ENCODE results near the gene HSPB6.

HSPB6 gene

GRCh38 chr19:35751839-35752745 is 4.7 kb downstream of the HSPB6 start:
- in situ Hi-C loops (cut with MboI; ENCODE audit: low pct_unique_long_range_greater_than_20kb, low sequenced_read_pairs, unreplicated experiment) = no loop called here
- DNase-seq (ENCODE audit: low spot score) = no peak
- TF ChIP-seq, protein P1, sequence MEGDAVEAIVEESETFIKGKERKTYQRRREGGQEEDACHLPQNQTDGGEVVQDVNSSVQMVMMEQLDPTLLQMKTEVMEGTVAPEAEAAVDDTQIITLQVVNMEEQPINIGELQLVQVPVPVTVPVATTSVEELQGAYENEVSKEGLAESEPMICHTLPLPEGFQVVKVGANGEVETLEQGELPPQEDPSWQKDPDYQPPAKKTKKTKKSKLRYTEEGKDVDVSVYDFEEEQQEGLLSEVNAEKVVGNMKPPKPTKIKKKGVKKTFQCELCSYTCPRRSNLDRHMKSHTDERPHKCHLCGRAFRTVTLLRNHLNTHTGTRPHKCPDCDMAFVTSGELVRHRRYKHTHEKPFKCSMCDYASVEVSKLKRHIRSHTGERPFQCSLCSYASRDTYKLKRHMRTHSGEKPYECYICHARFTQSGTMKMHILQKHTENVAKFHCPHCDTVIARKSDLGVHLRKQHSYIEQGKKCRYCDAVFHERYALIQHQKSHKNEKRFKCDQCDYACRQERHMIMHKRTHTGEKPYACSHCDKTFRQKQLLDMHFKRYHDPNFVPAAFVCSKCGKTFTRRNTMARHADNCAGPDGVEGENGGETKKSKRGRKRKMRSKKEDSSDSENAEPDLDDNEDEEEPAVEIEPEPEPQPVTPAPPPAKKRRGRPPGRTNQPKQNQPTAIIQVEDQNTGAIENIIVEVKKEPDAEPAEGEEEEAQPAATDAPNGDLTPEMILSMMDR (IDR thresholded peaks at IDR 0.05; ENCODE audit: extremely low read depth, insufficient read depth, missing control alignments) = no peak

DNA sequence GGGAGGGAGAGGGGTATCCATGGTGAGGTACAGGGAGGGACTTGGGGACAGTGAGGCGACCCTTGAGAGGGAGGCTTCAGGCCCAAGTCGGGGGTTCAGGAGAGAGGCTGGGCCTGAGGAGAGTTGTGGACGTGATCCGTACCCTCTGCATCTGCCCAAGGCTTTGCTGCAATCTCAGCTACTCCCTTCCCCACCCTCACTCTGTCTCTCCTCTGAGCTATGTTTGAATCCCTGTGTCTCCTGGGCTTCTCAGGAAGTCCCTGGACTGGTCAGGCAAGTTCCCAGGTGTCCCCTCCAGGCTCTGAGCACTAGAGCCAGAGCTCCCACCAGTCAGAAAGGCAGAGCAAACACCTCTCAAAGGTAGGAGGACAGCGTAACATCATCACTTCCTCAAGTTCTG is 6.7 kb downstream of the HSPB6 start:
- in situ Hi-C loops (cut with MboI; ENCODE audit: low pct_unique_long_range_greater_than_20kb, low sequenced_read_pairs, unreplicated experiment) = no loop called here
- no peak for DNase-seq (ENCODE audit: low spot score)
- TF ChIP-seq, protein P1 (IDR thresholded peaks at IDR 0.05; ENCODE audit: extremely low read depth, insufficient read depth, missing control alignments) = no peak

- in situ Hi-C loops (cut with MboI; ENCODE audit: low pct_unique_long_range_greater_than_20kb, low sequenced_read_pairs, unreplicated experiment) = no loop called here
- TF ChIP-seq, protein P1 (IDR thresholded peaks at IDR 0.05; ENCODE audit: extremely low read depth, insufficient read depth, missing control alignments) = no peak
- peak; percentile 94 for DNase-seq (ENCODE audit: low spot score)
These were observed 8.5 kb downstream of the HSPB6 start, which contains the start of gene LIN37 for GRCh38 chr19:35748106-35749020. Gene LIN37, plus strand, starts transcription at chr19:35748576. Its CDS starts 149 bp downstream, at chr19:35748725.

- DNase-seq (ENCODE audit: low spot score) = no peak
- TF ChIP-seq, protein P1 (IDR thresholded peaks at IDR 0.05; ENCODE audit: extremely low read depth, insufficient read depth, missing control alignments) = no peak
These were observed 10.3 kb downstream of the HSPB6 start for GRCh38 chr19:35746531-35746930.

DNA sequence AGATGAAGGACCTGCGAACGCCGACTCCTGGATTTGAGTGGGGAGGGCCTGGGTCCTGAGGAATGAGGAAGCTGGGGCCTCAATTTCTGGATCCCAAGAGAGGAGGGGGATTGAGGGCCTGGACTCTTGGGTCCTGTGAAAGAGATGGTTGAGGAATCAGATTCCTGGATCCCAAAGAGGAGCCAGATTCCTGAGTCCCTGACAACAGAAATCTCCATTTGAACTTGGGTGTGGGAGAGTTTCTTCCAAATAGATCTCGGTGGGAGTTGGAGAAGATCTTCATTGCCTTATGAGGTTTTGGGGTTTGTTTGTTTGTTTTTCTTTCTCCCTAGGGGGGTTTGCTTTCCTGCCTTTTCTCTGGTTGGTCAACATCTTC is 10.8 kb downstream of the HSPB6 start:
- DNase-seq (ENCODE audit: low spot score) = no peak
- TF ChIP-seq, protein P1 (IDR thresholded peaks at IDR 0.05; ENCODE audit: extremely low read depth, insufficient read depth, missing control alignments) = no peak
- in situ Hi-C loops (cut with MboI; ENCODE audit: low pct_unique_long_range_greater_than_20kb, low sequenced_read_pairs, unreplicated experiment) = no loop called here

More at GRCh38 chr19:35746531-35746930, 10.3 kb downstream of the HSPB6 start:
- in situ Hi-C loops (cut with MboI; ENCODE audit: low pct_unique_long_range_greater_than_20kb, low sequenced_read_pairs, unreplicated experiment) = no loop called here

- in situ Hi-C loops (cut with MboI; ENCODE audit: low pct_unique_long_range_greater_than_20kb, low sequenced_read_pairs, unreplicated experiment) = no loop called here
- peak; percentile 93 for DNase-seq (ENCODE audit: low spot score)
- TF ChIP-seq, protein P1 (IDR thresholded peaks at IDR 0.05; ENCODE audit: extremely low read depth, insufficient read depth, missing control alignments) = no peak
These were observed 11.3 kb downstream of the HSPB6 start, which contains the start of the genes PSENEN and U2AF1L4 for GRCh38 chr19:35745328-35746086. Gene PSENEN, plus strand, starts transcription at chr19:35745651. Its CDS starts 280 bp downstream, at chr19:35745931. Gene U2AF1L4, minus strand, starts transcription at chr19:35745418. Its CDS starts 27 bp downstream, at chr19:35745391.
